Nephron progenitor cell (in vitro differentiated cells): ENCODE data around the gene DOLK.
A peak's percentile ranks its signal among the peaks of the same experiment; 100 is the strongest.

ENCODE experiments used
- DNase-seq: peaks from one replicate; pipeline ENCODE4 v3.0.0; 2021
- H3K27ac Mint-ChIP-seq: 2 replicates; pipeline ENCODE4 v1.8.0; 2021; ENCODE audit warnings: mild to moderate bottlenecking, moderate library complexity, mixed read lengths
- H3K27me3 Mint-ChIP-seq: 2 replicates; pipeline ENCODE4 v1.8.0; 2021; ENCODE audit warnings: mild to moderate bottlenecking, low read depth, mixed read lengths; ENCODE audit not compliant: poor library complexity
- H3K36me3 Mint-ChIP-seq: 2 replicates; pipeline ENCODE4 v1.8.0; 2021; ENCODE audit warnings: low read depth, mixed read lengths
- H3K4me1 Mint-ChIP-seq: 2 replicates; pipeline ENCODE4 v1.8.0; 2021; ENCODE audit warnings: mixed read lengths
- H3K4me3 Mint-ChIP-seq: 2 replicates; pipeline ENCODE4 v1.8.0; 2021; ENCODE audit warnings: mild to moderate bottlenecking, moderate library complexity, mixed read lengths
- H3K9me3 Mint-ChIP-seq: 2 replicates; pipeline ENCODE4 v1.8.0; 2021; ENCODE audit warnings: mild to moderate bottlenecking, moderate library complexity, mixed read lengths
- TF ChIP-seq, protein P1 (sequence below): fragments of 200-600 bp; sonication (generic); IDR thresholded peaks from 2 replicates; pipeline ENCODE4 v1.5.0; 2021; ENCODE audit warnings: antibody characterized with exemption

DOLK gene

DNA sequence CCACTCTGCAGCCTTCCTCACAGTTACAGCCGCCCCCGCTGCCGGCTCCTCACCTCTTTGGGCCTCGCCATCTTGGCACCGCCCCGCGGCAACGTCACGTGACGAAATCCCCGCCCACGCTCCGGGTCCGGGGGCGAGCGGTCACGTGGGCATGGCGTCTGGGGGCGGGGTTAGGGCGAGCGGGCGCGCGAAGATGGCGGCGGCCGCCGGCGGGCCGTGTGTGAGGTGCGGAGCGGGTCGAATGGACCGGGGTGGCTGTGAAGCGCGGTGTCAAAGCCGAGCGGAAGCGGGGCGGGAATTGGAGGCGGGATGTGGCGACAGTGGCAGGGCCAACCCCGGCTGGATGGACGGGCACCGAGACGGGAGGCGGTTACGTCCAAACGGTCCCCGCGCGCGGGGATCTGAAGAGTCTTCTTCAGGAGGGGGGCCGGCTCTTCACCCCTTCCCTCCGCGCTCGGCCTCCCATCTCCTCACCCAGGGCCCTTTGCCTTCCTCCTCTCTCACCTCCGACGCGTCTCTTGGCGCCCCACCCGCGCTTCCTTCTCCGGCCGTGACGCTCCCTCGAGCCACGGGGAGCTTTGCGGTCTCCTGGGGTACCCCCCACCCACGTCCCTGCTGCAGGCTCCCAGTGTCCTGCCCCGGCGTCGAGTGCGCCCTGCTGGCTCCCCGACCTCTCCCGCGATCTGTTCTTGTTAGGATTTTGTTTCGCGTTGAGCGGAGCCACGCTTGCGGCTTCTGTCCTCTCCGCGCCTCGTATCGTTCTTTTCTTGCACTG lies at the start of gene DOLK, which contains the start of gene NUP188:
TSS of gene DOLK (minus strand) at position 77 of the 775 bp plus-strand sequence. CDS start 300 bp downstream, outside the sequence.
TSS of gene NUP188 (plus strand) at position 173 of the 775 bp plus-strand sequence. CDS start at position 194, 21 bp downstream.
- peak within 1 kb of the TSS; percentile 84 for H3K27ac Mint-ChIP-seq
- peak; percentile 100 for DNase-seq
- peak within 1 kb of the TSS; percentile 98 for H3K4me3 Mint-ChIP-seq
- no peaks in the 10 kb centered on the region for H3K9me3 Mint-ChIP-seq
- TF ChIP-seq, protein P1, sequence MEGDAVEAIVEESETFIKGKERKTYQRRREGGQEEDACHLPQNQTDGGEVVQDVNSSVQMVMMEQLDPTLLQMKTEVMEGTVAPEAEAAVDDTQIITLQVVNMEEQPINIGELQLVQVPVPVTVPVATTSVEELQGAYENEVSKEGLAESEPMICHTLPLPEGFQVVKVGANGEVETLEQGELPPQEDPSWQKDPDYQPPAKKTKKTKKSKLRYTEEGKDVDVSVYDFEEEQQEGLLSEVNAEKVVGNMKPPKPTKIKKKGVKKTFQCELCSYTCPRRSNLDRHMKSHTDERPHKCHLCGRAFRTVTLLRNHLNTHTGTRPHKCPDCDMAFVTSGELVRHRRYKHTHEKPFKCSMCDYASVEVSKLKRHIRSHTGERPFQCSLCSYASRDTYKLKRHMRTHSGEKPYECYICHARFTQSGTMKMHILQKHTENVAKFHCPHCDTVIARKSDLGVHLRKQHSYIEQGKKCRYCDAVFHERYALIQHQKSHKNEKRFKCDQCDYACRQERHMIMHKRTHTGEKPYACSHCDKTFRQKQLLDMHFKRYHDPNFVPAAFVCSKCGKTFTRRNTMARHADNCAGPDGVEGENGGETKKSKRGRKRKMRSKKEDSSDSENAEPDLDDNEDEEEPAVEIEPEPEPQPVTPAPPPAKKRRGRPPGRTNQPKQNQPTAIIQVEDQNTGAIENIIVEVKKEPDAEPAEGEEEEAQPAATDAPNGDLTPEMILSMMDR = no peak
- H3K4me1 Mint-ChIP-seq = peaks cover 30% of the 10 kb centered on the region
- H3K27me3 Mint-ChIP-seq = peaks cover 2% of the 10 kb centered on the region
- H3K36me3 Mint-ChIP-seq = peaks cover 27% of the 10 kb centered on the region

DNA sequence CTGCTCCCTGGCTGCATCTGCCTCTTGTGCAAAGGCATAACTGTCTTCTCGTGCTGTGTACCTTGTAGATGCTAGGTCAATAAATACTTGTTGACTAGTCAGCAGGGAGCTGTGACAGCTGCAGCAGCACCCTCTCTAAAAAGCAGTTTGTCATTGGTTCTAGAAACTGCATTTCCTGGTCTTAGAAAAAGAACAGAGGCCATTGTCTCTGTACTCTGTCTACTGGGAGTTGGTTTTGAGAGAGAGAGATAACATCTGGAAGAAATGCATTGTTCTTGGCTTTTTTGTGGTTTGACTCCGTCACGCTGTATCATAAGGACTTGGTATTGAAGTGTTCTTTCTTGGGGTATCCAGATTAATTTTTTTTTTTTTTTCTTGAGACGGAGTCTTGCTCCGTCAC lies 48.4 kb upstream of the DOLK start:
- H3K9me3 Mint-ChIP-seq = no peaks in the 10 kb centered on the region
- DNase-seq = no peak
- H3K4me3 Mint-ChIP-seq = no peak overlapping the region
- TF ChIP-seq, protein P1 = no peak
- H3K4me1 Mint-ChIP-seq = no peaks in the 10 kb centered on the region
- H3K36me3 Mint-ChIP-seq = peaks cover 82% of the 10 kb centered on the region
- no peaks in the 10 kb centered on the region for H3K27me3 Mint-ChIP-seq
- H3K27ac Mint-ChIP-seq = no peak overlapping the region

DNA sequence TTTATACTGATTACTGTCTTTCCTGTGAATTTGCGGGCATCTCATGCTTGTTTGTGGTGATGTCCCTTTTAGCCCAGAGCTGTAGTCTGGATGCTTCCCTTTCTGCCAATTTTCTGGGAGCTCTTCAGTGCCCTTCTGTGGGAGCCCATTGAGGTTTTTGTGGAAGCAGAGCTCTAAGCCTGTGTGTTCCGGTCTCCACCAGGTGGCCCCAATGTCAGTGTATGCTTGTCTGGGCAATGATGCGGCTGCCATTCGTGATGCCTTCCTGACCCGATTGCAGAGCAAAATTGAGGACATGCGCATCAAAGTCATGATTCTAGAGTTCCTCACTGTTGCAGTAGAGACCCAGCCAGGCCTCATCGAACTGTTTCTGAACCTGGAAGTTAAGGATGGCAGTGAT lies 45.6 kb upstream of the DOLK start:
- H3K4me1 Mint-ChIP-seq = no peaks in the 10 kb centered on the region
- H3K36me3 Mint-ChIP-seq = peaks cover 66% of the 10 kb centered on the region
- no peak for DNase-seq
- H3K27me3 Mint-ChIP-seq = no peaks in the 10 kb centered on the region
- no peak overlapping the region for H3K27ac Mint-ChIP-seq
- H3K4me3 Mint-ChIP-seq = no peak overlapping the region
- H3K9me3 Mint-ChIP-seq = no peaks in the 10 kb centered on the region
- TF ChIP-seq, protein P1 = no peak

DNA sequence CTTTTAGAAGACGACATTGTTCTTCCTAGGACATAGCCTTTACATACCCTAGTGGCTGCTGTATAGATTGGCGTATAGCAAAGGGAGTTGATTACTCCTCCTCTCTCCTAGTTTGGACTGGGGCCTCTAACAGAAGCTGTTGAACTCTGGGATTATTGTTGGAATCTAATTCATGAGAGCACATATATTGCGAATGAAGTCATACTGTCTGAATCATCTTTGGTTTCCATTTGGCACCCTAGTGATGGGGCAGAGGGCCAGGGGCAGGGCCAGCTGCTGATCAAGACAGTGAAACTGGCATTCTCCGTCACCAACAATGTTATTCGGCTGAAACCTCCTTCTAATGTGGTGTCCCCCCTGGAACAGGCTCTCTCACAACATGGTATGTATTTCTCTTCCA lies 40.4 kb upstream of the DOLK start:
- no peak for DNase-seq
- H3K36me3 Mint-ChIP-seq = peaks cover 48% of the 10 kb centered on the region
- TF ChIP-seq, protein P1 = no peak
- no peak overlapping the region for H3K27ac Mint-ChIP-seq
- H3K4me1 Mint-ChIP-seq = no peaks in the 10 kb centered on the region
- H3K4me3 Mint-ChIP-seq = no peak overlapping the region
- H3K9me3 Mint-ChIP-seq = no peaks in the 10 kb centered on the region
- peaks cover 2% of the 10 kb centered on the region for H3K27me3 Mint-ChIP-seq

DNA sequence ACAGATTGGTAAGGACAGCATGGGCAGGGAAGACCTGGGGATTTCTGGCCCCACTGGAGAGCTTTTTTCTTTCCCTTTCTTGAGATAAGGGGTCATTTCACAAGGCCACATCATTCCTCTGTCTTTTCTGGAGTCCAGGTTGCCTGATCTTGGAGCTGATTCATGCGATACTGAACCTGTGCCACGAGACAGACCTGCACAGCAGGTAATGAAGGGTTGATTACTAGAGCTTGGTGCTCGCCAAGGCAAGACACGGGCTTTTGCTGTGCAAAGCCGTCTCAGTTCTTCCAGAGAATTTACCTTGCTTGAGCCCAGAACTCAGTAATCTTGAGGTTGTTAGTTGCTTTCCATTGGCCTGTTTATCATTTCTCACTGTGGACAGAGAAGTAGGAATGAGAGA lies 39.3 kb upstream of the DOLK start:
- peak overlapping the region; percentile 9 for H3K27ac Mint-ChIP-seq
- peaks cover 52% of the 10 kb centered on the region for H3K36me3 Mint-ChIP-seq
- TF ChIP-seq, protein P1 = no peak
- H3K9me3 Mint-ChIP-seq = no peaks in the 10 kb centered on the region
- peaks cover 2% of the 10 kb centered on the region for H3K27me3 Mint-ChIP-seq
- no peak overlapping the region for H3K4me3 Mint-ChIP-seq
- H3K4me1 Mint-ChIP-seq = no peaks in the 10 kb centered on the region
- no peak for DNase-seq

DNA sequence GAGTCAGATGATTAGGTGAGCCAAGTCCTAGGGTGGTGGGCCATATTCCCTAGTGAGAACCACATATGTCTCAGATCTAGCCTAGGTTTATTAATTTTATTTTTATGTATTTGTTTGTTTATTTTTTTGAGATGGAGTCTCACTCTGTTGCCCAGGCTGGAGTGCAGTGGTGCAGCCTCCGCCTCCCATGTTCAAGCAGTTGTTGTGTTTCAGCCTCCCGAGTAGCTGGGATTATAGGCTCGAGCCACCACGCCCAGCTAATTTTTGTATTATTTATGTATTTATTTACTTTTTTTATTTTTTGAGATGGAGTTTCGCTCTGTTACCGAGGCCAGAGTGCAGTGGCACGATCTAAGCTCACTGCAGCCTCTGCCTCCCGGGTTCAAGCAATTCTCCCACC lies 36.1 kb upstream of the DOLK start:
- Mint-ChIP-seq H3K9me3 (no peaks in the 10 kb centered on the region), H3K36me3 (peaks cover 71% of the 10 kb centered on the region), H3K4me3 (no peak overlapping the region), H3K27me3 (peaks cover 2% of the 10 kb centered on the region), H3K27ac (no peak overlapping the region), H3K4me1 (no peaks in the 10 kb centered on the region)
- DNase-seq = no peak
- TF ChIP-seq, protein P1 = no peak
